ENCODE measurements around the gene FBP1.
"Not testable (repeated sequence)": the region's sequence is repeated elsewhere in the genome, so short reads cannot be mapped to it uniquely, and the experiment has no call there.

Gene FBP1

DNA sequence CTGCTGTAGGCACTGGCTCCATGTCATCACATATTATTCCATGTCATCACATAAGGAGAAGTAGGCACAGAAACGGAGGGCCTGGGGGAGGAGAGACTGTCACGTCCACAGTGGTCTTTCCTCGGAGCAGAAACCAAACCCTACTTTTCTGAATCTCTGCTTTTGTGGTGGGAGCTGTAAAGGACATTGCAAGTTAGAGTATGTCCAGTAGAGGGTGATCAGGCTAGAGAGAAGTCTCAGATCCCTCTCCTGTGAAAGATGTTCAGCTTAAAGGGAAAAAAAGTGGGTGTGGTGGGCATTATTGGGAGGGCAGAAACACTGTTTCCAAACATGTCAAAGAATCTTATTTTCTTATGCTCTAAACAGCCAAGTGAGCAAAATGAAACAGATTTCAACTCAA lies 26.3 kb downstream of the FBP1 start:
- DNase-seq (ENCODE audit: low spot score): no peak

- DNase-seq (ENCODE audit: low spot score): no peak
Observed at GRCh38 chr9:94612071-94612470, 27.2 kb downstream of the FBP1 start.

DNA sequence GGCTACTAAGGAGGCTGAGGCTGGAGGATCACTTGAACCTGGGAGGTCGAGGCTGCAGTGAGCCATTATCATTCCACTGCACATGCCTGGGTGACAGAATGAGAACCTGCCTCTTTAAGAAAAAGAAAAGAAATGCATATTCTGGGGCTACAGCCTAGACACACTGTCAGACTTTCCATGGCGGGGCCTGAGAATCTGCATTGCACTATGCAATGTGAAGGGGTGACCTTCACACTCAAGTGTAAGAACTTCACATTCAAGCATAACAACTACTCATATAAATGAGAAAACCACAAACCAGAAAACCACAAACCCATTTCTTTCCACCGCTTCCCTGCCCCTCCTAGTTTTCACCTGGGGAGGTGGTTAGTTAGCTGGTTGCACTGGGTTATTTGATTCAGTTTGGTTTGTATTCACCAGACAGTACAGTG lies 27.7 kb downstream of the FBP1 start:
- no peak for DNase-seq (ENCODE audit: low spot score)

DNA sequence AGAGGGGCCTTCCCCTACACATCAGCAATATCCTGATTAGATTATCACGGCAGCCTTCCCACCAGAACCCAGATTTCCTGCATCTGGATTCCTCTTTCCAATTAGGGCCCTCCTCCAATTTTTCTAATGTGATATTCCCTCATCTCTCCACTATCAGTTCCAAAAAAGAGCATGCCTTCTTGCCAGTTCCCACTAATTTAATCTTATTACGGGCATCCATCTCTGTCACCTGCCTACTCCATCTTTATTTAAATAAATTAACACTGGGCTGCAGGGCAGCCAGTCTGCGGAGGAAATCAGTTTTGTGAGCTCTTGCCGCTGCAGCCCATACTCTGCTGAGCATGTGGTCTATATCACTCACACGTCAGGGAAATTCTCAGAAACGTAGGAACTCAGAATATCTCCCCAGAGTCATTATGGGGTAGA lies 29.1 kb downstream of the FBP1 start:
- no peak for DNase-seq (ENCODE audit: low spot score)

DNA sequence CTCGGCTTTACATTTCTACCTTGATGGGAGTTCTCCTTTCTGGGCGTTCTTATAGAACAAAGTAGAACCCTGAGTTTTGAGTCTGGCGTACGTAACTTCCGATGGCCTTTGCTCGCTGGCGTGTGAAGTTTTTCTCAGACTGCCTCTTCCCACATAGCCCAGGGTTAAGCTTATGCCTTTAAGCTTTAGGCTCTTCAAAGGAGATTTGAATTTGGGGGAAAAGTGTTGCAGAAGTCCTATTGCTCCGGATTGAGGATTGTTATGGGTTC lies 32.0 kb downstream of the FBP1 start:
- no peak for DNase-seq (ENCODE audit: low spot score)

DNA sequence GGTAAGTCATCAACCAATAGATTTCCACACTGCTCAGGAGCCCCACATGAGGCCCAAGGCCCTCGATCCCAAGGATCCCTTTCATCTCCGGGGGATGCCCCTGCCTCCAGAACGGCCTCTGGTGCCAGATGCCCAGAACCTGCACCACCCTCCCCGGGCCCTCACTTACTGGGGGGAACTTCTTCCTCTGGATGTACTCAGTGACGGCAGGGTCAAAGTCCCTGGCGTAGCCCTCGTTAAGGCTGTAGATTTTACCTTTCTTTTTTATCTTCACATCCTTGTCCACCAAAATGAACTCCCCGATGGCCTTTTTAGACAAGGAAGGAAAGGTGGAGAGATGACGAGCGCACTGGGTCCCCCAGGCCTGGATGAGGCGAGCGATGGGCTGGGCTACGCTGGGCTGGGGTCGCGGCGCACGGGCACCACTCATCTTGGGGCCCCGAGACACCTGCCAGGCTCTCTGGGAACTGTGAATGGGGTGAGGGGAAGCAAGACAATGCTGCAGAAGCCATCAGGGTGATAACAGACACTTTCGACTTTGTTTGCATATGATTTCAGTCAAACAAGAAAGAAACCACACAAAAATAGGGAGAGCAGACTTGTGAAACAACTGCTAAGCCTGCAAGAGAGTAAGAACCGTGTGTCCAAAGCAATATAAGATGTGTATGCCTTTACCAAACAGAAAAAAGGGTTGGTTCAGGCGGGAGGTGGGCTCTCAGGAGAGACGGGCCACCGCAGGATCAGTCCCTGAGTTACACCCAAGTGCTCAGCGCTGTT lies 32.5 kb downstream of the FBP1 start:
- DNase-seq (ENCODE audit: low spot score): no peak

DNA sequence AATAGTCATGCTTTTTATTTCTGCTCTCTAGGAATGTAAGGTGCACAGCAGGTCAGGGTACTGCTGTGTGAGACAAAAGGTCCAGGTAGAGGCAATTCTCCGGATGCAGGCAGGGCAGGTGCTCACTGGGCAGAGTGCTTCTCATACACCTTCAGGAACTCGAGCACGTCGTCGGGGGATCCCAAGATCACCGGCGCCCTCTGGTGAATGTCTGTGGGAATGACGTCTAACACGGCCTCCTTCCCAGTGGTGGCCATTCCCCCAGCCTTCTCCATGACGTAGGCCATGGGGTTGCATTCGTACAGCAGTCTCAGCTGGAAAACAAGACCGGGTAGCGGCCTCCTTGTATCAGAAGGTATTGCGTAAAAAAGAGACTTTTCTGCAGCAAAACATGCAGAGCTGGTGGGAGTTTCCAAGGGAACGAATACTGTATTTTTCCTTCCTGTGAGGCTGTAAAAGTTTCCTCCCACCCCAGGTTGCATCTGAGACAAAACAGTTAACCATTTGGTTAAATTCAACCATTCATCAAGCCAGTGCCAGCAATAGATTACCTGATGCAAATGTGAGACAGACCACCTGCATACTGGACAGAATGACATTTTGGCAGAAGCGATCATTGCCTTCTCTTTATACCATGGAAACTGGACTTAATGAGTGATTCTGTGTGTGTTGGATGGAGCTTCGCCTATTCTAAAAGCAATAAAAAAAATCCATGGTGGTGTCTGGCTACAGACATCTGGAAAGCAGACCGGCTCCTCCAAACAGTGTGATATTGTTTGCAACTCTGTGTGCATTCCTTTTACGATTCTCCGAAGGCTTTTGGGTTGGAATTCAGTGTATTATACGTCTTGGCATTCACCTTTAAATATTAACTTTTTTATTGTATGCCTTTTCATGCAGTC lies 35.8 kb downstream of the FBP1 start:
- peak; percentile 83 for DNase-seq (ENCODE audit: low spot score)

DNA sequence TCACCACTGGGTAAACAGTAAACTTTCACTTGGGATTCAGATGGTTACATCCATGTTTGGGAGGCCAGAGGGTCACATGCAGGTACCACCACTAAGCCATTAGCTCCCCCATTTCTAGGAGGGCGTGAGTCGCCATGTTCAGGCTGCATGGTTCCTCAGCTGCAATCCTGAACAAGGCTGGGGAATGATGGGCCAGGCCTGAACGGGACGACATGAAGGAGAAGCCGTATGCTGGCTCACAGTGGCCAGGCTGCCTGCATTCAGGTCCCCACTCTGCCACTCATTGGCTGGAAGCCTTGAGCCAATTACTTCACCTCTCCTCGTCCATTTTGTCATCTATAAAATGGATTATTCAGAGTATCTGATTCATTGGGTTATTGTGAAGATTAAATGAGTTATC lies 36.7 kb downstream of the FBP1 start:
- no peak for DNase-seq (ENCODE audit: low spot score)

DNA sequence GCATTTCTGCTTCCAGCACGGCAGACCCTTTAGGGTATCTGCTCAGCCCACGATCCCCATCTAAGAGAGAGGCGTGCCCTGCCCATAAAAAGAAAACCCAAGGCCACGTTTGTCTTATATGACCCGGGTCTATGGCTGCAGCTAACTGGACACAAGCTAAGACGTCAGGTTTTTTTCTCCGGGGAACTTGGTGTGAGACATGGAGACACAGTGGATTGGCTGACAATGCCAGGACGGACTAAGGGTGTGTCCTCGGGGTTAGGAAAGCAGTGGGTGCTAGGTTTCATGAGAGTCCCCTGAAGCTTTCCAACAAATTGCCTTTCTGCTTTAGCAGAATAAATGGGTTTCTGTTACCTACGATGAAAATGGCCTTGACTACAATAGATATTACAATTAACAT lies 38.6 kb downstream of the FBP1 start:
- DNase-seq (ENCODE audit: low spot score): no peak

GRCh38 chr9:94600258-94600657 lies 39.1 kb downstream of the FBP1 start:
- DNase-seq (ENCODE audit: low spot score): no peak

DNA sequence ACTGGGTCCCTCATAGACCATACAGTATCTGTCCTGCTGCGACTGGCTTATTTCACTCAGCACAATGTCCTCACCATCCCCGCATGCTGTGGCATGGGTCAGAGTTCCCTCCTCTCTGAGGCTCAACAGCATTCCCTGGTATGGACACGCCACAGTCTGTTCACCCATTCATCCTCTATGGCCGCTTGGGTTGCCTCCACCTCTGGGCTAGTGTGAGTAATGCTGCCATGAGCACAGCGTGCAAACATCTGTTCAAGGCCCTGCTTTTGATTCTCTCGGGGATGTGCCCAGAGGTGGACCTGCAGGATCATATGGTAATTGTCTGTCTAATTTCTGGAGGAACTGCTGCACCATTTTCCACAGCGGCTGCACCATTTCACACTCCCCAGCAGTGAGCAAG lies 40.2 kb downstream of the FBP1 start:
- no peak for DNase-seq (ENCODE audit: low spot score)

GRCh38 chr9:94593459-94594345 lies 45.6 kb downstream of the FBP1 start, which contains the start of gene FBP2:
FBP2 (minus strand) TSS chr9:94593824; CDS start chr9:94593726, 98 bp downstream.
- DNase-seq (ENCODE audit: low spot score): no peak

- DNase-seq (ENCODE audit: low spot score): not testable (repeated sequence)
Observed at GRCh38 chr9:94592683-94593082, 46.6 kb downstream of the FBP1 start.

DNA sequence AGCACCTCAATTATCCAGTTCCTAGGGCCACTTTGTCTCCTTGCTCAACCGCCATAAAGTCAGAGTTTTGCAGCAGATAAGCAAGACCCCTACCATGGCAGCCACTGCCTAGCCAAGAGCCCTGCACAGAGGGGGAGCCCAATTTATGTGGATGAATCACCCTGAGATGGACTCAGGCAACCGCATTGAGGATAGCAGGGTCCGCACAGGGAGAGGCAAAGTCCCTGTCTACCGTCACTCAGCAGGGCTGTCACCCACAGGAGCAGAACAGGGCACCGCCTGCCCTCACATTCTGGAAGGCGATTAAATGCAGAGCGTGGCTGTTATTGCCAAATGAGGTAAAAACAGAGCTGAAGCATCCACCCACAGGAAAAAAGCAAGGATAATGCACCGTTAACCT lies 47.4 kb downstream of the FBP1 start:
- no peak for DNase-seq (ENCODE audit: low spot score)

DNA sequence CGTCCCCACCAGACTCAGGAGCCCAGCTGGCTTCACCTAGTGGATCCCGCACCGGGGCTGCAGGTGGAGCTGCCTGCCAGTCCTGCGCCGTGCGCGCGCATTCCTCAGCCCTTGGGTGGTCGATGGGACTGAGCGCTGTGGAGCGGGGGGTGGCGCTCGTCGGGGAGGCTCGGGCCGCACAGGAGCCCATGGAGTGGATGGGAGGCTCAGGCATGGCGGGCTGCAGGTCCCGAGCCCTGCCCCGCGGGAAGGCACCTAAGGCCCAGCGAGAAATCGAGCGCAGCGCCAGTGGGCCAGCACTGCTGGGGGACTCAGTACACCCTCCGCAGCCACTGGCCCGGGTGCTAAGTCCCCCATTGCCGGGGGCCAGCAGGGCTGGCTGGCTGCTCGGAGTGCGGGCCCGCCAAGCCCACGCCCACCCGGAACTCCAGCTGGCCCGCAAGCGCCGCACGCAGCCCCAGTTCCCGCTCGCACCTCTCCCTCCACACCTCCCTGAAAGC lies 48.2 kb downstream of the FBP1 start:
- DNase-seq (ENCODE audit: low spot score): not testable (repeated sequence)

DNA sequence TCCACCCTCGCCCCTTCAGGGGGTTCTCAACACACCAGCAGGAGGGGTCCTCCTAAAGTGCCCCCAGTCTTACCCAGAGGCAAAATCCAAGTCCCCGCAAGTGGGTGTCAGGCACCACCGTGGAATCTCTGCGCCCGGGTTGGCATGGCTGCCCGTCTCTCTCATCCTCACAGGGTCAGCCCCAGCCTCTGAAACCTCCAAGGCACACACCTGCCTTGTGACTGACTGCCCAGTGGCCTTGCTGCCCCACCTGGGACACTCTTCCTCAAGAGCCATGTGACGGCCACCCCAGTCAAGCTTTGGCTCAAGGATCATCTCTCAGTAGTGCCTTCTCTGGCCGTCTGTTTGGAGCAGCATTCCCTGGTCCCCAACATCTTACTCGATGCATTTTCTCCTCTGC lies 50.6 kb downstream of the FBP1 start:
- no peak for DNase-seq (ENCODE audit: low spot score)

DNA sequence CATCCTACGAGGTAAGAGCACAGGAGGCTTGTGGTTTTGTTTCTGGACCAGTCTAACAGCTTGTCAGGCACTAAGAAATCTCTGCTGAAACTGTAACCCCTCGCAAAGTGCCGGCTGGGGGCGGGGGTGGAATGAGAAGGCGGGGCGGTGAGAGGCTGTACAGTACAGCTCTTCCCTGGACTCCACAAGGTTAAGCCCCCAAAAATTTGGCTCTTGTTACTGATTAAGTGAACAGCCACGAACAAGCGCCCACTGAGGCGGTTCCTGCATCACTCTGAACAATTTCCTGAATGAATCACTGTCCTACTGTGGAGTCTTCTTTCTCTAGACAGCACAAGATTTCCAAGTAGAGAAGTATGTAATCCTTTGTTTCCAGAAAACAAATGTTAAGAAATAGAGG lies 52.5 kb downstream of the FBP1 start:
- no peak for DNase-seq (ENCODE audit: low spot score)

- no peak for DNase-seq (ENCODE audit: low spot score)
Observed at GRCh38 chr9:94586316-94586715, 53.0 kb downstream of the FBP1 start.

GRCh38 chr9:94584555-94584954 lies 54.8 kb downstream of the FBP1 start:
- no peak for DNase-seq (ENCODE audit: low spot score)

GRCh38 chr9:94581728-94582127 lies 57.6 kb downstream of the FBP1 start:
- DNase-seq (ENCODE audit: low spot score): no peak

- DNase-seq (ENCODE audit: low spot score): no peak
Observed at GRCh38 chr9:94577571-94577970, 61.7 kb downstream of the FBP1 start.

- no peak for DNase-seq (ENCODE audit: low spot score)
Observed at GRCh38 chr9:94577036-94577435, 62.3 kb downstream of the FBP1 start.

All from germinal center (tissue), 1 donor.